ENCODE results near the gene CCL20.

DNA sequence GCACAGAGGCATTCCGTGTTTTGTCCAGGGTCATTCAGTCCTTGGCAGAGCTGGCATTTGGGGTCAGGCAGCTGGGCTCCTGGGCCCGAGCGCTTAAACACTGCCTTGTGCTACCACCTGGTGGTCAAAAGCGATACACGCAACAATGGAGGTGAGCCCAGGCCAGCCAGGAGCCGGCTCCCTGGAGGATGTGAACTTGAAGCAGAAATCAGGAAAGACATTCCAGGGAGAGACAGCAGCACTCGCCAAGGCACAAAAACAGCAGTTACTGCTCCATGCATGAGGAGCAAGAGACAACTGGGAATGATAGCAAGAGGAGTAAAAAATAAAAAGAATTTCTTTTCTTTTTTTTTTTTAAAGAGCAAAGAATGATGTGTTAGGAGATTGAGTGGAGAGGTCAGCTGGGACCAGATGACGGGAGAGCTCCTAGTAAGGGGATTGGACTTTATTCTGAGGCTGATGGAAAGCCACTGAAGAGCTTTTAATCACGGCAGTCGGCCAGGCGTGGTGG lies 47.2 kb upstream of the CCL20 start:
- TF ChIP-seq, protein P1, sequence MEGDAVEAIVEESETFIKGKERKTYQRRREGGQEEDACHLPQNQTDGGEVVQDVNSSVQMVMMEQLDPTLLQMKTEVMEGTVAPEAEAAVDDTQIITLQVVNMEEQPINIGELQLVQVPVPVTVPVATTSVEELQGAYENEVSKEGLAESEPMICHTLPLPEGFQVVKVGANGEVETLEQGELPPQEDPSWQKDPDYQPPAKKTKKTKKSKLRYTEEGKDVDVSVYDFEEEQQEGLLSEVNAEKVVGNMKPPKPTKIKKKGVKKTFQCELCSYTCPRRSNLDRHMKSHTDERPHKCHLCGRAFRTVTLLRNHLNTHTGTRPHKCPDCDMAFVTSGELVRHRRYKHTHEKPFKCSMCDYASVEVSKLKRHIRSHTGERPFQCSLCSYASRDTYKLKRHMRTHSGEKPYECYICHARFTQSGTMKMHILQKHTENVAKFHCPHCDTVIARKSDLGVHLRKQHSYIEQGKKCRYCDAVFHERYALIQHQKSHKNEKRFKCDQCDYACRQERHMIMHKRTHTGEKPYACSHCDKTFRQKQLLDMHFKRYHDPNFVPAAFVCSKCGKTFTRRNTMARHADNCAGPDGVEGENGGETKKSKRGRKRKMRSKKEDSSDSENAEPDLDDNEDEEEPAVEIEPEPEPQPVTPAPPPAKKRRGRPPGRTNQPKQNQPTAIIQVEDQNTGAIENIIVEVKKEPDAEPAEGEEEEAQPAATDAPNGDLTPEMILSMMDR (conservative IDR thresholded peaks at IDR 0.05) = peak; percentile 80
- no peak for TF ChIP-seq ZFX (IDR thresholded peaks at IDR 0.05)

Measured in C4-2B (cell line).